Stimulated activated naive B cell treated with anti-CD40 and anti-IgM and Interleukin-4, amounts not matched to agents 10 μg/mL and 1 μg/mL and 100 μg/mL, for 72 hours (primary cell): ENCODE results near the gene GSTA4.
"Not testable (repeated sequence)": the region's sequence is repeated elsewhere in the genome, so short reads cannot be mapped to it uniquely, and the experiment has no call there.

Experiments
- ATAC-seq, 2 donors: fragments of 150-1000 bp; cut with Tn5 transposase; replicated peaks; 2 replicates each; pipeline ENCODE4 v1.10.0; 2021; ENCODE audit warnings: moderate library complexity in 1 of 2
- DNase-seq: peaks from one replicate; pipeline ENCODE4 v3.0.0; 2021
- H3K27ac Mint-ChIP-seq: one replicate; pipeline ENCODE4 v1.8.0; 2022; ENCODE audit warnings: mild to moderate bottlenecking, mixed read lengths
- H3K27me3 Mint-ChIP-seq, 2 donors: one replicate each; pipeline ENCODE4 v1.8.0; 2022; ENCODE audit warnings: mixed read lengths in 2 of 2
- H3K36me3 Mint-ChIP-seq, 2 donors: one replicate each; pipeline ENCODE4 v1.8.0; 2022; ENCODE audit warnings: mixed read lengths in 2 of 2, mild to moderate bottlenecking in 1 of 2
- H3K4me1 Mint-ChIP-seq, 2 donors: one replicate each; pipeline ENCODE4 v1.8.0; 2022; ENCODE audit warnings: mixed read lengths in 2 of 2, mild to moderate bottlenecking in 1 of 2
- H3K4me3 Mint-ChIP-seq, 2 donors: one replicate each; pipeline ENCODE4 v1.8.0; 2022; ENCODE audit warnings: mild to moderate bottlenecking in 2 of 2, mixed read lengths in 2 of 2, moderate library complexity in 1 of 2
- H3K9me3 Mint-ChIP-seq, 2 donors: one replicate each; pipeline ENCODE4 v1.8.0; 2022; ENCODE audit warnings: mixed read lengths in 2 of 2, mild to moderate bottlenecking in 1 of 2

Gene GSTA4

DNA sequence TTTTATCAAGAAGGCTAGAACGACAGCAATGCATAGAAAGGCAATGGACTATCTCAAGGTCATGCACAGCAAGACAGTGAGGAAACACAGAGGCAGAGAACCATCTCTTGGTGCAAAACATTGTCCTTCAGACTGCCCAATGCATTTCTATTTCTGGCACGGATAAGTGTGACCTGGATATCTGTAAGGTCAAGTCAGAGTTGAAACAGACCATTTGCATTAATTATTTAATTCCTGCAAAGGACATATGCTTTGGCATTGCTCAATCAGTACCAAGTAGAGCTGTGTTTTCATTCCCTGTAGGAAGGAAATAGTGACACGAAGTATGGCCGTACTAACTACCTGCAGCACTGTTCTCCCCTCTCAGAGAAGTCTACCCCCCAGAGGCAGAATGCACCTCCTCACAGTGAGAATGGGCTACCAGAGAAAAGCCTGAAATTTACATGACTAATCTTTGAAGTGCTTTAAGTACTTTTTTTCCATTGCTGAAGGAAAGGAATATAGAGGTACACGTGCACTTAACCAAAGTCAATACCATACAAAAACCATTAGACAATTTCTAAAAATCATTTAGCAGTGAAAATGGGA, 32.1 kb upstream of the GSTA4 start:
- Mint-ChIP-seq H3K9me3 (no peaks in the 10 kb centered on the region), H3K36me3 (peaks cover 10 to 18% of the 10 kb centered on the region in 2 donors), H3K4me3 (no peak overlapping the region), H3K27me3 (no peaks in the 10 kb centered on the region), H3K27ac (no peak overlapping the region), H3K4me1 (peaks cover 0 to 2% of the 10 kb centered on the region in 2 donors)
- ATAC-seq: no peak
- DNase-seq: no peak

DNA sequence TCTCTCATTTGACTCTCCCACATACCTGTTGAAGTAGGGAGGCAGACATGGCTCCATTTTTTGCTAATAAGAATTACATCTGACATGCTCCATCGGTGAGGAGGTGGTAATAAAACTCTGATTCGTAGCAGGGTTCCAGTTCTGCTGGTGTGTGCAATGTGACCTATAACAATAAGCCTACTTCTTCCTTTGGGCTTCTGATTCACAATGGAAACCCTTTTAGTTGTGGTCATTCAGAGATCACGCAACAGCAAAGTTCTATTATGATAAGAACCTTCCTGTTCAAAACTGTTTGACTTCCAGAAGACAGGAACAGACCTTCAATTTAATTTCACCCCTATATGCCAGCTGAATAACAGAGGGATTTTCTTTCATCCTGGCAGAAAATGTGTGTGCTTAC, 31.4 kb upstream of the GSTA4 start:
- Mint-ChIP-seq H3K27ac (no peak overlapping the region), H3K9me3 (no peaks in the 10 kb centered on the region), H3K4me3 (no peak overlapping the region), H3K36me3 (peaks cover 10 to 18% of the 10 kb centered on the region in 2 donors), H3K27me3 (no peaks in the 10 kb centered on the region), H3K4me1 (peaks cover 0 to 2% of the 10 kb centered on the region in 2 donors)
- ATAC-seq: no peak
- DNase-seq: no peak

DNA sequence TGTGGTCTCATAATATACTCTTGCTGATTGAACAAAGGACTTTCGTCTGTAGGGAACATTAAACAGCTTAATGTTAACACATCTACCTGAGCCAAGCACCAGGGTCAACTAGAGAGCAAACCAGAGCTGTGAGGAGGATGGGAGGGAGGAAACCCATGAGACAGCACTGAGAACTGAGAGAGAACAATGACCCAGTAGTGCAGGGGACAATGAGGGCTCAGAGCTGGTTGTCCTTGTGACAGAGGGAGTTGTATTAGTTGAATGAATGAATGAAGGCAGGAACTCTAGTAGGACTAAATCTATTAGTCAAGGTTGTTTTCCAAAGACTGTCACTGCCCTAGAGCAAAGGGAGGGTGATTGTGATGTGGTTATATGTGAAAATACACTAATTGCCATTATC, 28.2 kb upstream of the GSTA4 start:
- Mint-ChIP-seq H3K4me1 (peaks cover 0 to 2% of the 10 kb centered on the region in 2 donors), H3K27me3 (no peaks in the 10 kb centered on the region), H3K36me3 (peaks cover 9 to 16% of the 10 kb centered on the region in 2 donors), H3K27ac (no peak overlapping the region), H3K9me3 (no peaks in the 10 kb centered on the region), H3K4me3 (no peak overlapping the region)
- DNase-seq (no peak), ATAC-seq (no peak)

DNA sequence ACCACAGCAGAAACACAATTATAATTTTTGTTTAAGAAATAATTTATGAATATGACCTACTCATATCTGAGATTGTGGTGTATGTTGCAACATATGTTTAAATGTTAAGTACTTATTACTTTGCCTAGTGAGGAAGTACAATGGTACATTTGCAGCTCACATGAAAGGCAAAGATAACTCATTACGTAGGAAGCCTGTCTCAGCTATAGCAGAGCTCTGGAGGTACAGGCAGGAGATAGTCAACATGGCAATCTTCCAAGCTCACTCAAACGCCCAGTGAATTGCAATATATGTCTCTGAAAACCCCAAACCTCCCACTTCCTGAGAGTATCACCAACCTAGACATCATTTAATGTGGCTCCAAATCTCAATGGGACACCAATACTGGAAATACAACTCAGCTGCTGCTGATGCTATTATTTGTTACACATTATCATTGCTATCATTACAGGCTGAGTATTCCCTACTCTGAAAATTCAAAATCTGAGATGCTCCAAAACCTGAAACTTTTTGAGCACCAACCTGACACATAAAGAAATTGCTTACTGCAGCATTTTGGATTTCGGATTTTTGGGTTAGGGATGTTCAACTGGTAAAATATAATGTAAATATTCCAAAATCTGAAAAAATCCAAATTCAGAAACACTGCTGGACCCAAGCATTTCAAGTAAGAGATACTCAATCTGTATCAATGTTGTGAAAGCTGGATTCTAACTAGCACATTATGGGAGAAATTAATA, 25.1 kb upstream of the GSTA4 start:
- Mint-ChIP-seq H3K27me3 (no peaks in the 10 kb centered on the region), H3K27ac (no peak overlapping the region), H3K9me3 (no peaks in the 10 kb centered on the region), H3K36me3 (peaks cover 14 to 20% of the 10 kb centered on the region in 2 donors), H3K4me1 (peaks cover 0 to 2% of the 10 kb centered on the region in 2 donors), H3K4me3 (no peak overlapping the region)
- ATAC-seq (no peak), DNase-seq (no peak)

DNA sequence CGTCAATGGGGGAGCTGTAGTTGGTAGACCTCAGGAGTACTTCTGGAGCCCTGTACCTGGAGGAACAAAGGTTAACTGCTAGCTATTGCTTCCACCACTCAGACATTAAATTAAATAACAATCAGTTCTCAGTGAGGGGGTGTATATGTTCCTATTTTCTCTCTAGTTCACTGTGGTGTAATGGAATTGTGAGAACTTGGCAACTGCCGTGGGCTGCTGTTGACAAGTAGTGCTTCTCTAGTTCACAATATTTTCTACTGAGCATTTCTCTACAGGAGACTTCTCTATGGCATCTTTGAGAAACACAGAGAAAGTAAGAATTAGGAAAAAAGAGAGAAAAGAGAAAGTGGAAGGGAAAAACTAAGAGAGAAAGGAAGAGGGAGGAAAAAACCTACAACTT, 23.4 kb upstream of the GSTA4 start:
- Mint-ChIP-seq H3K27me3 (no peaks in the 10 kb centered on the region), H3K4me3 (no peak overlapping the region), H3K36me3 (peaks cover 17 to 26% of the 10 kb centered on the region in 2 donors), H3K4me1 (peaks cover 0 to 2% of the 10 kb centered on the region in 2 donors), H3K27ac (no peak overlapping the region), H3K9me3 (no peaks in the 10 kb centered on the region)
- no peak for ATAC-seq
- DNase-seq: no peak

DNA sequence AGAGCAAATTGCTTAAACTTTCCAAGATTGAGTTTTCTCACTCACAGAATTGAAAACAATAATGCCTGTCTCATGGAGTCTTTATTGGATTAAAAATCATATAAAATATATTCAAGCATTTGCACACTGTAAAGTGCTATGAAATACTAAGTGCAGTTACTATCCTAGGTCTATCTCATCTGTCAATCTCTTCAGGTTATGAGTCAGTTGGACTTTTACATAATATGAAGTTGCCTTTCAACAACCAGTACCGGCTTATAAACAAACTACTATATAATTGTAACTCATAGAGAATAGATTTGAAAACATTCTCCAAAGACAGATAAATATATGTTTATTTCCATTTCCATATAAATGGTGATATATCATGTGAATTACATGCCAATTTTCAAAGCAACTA, 20.4 kb upstream of the GSTA4 start:
- no peaks in the 10 kb centered on the region for H3K27me3 Mint-ChIP-seq
- no peaks in the 10 kb centered on the region for H3K4me1 Mint-ChIP-seq
- ATAC-seq: no peak

DNA sequence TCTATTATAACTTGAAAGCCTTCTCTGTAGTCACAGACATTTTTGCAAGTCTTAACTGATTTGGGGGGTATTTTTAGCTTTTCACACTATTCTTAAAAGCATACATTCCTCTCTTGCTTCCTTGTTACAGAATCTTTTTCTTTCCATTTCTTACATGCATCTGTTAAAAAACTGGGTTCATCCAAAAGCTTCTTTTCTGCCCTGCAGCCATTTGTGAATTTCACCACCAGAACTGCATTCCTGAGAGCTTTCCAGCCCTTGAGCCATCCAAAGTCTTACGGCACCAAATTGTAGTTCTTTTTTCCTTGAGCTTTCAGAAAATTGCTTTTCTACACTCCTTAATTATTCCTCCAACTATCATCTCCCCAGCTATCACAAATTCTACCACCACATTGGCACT, 19.7 kb upstream of the GSTA4 start:
- no peak for DNase-seq
- Mint-ChIP-seq H3K4me3 (no peak overlapping the region), H3K9me3 (no peaks in the 10 kb centered on the region), H3K27me3 (no peaks in the 10 kb centered on the region), H3K4me1 (no peaks in the 10 kb centered on the region), H3K36me3 (peaks cover 21 to 41% of the 10 kb centered on the region in 2 donors), H3K27ac (no peak overlapping the region)
- ATAC-seq: no peak

More for the DNA sequence above, 20.4 kb upstream of the GSTA4 start:
- Mint-ChIP-seq H3K9me3 (no peaks in the 10 kb centered on the region), H3K4me3 (no peak overlapping the region), H3K36me3 (peaks cover 15 to 33% of the 10 kb centered on the region in 2 donors), H3K27ac (no peak overlapping the region)
- no peak for DNase-seq

DNA sequence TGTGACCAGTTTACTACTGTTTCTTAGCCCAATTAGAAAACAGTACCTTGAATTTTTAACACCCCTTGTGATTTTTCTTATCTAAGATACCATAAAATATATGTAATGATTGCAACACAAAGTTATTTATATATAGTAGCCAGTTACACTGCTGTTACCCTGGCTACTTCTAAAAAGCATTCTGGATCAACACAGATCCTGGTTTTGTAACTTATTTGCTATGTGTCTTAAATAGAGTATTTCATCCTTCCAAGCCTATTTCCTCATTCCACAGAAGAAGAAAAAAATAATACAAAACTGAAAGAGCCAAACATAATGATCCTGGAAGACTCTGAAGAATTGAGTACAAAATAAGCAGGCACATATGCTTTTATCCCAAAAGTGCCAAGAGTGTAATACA, 19.0 kb upstream of the GSTA4 start:
- Mint-ChIP-seq H3K27ac (no peak overlapping the region), H3K4me3 (no peak overlapping the region), H3K4me1 (no peaks in the 10 kb centered on the region), H3K9me3 (no peaks in the 10 kb centered on the region), H3K27me3 (no peaks in the 10 kb centered on the region), H3K36me3 (peaks cover 22 to 42% of the 10 kb centered on the region in 2 donors)
- DNase-seq (no peak), ATAC-seq (no peak)

DNA sequence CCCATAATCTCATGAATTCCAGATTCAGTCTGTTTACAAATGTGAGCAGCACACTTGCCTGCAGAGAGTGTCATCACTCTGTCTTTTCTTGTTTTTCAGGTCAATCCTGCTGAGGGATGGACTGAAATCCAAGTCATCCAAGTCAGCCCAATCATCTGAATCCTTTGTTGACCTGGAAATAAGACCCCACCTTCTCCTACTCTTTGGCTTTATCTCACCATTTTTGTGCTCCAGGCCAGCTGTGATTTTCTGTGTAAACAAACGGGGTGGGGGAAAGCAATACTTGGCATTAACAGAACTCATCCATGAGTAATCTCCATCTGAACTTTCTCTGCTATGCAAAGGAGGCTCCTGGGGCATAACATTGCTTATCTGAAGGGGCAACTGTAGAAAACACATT, 16.9 kb upstream of the GSTA4 start:
- H3K9me3 Mint-ChIP-seq: no peaks in the 10 kb centered on the region
- H3K4me3 Mint-ChIP-seq: no peak overlapping the region
- no peaks in the 10 kb centered on the region for H3K4me1 Mint-ChIP-seq
- H3K27ac Mint-ChIP-seq: no peak overlapping the region
- no peaks in the 10 kb centered on the region for H3K27me3 Mint-ChIP-seq
- ATAC-seq (no peak), DNase-seq (no peak)
- peaks cover 17 to 38% of the 10 kb centered on the region in 2 donors for H3K36me3 Mint-ChIP-seq

DNA sequence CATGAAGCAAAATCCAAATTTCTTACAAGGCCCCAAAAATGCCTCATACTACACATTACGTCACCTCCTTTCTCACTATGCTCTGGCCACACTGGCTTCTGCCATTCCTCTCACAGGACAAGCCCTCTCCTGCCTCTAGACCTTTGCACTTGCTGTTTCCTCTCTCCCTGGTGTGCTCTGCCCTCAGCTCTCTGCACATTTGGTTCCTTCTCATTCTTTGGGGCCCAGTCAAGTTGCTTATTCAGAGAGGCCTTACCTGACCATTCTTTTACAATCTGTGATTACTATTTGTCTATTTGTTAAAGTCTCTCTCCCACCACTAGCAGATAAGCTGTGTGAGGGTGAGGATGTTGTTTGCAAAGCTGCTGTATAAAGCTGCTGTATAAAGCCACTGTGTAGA, 15.4 kb upstream of the GSTA4 start:
- Mint-ChIP-seq H3K4me3 (no peak overlapping the region), H3K9me3 (no peaks in the 10 kb centered on the region), H3K27ac (no peak overlapping the region), H3K36me3 (peaks cover 19 to 41% of the 10 kb centered on the region in 2 donors), H3K27me3 (no peaks in the 10 kb centered on the region), H3K4me1 (no peaks in the 10 kb centered on the region)
- no peak for ATAC-seq
- DNase-seq: no peak

DNA sequence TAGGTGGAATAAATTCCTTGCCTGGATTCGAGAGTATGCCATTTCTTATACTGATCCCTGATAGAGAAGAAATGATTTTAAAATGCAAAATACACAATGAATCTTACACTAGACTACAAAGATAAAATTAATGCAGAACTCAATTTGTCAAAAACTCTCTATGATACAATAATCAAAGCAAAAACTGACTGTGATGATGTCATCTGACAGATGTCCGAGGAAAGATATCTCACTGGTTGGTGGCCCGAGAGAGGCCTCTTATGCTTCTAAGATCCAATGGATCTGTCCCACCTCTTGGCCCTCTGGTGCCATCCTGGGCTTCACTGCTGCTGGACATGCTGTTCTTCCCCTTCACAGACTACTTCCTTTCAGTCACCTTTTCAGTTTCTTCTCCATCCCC, 14.4 kb upstream of the GSTA4 start:
- Mint-ChIP-seq H3K4me3 (no peak overlapping the region), H3K9me3 (no peaks in the 10 kb centered on the region), H3K27me3 (no peaks in the 10 kb centered on the region), H3K4me1 (no peaks in the 10 kb centered on the region), H3K36me3 (peaks cover 21 to 39% of the 10 kb centered on the region in 2 donors), H3K27ac (no peak overlapping the region)
- DNase-seq: no peak
- no peak for ATAC-seq

DNA sequence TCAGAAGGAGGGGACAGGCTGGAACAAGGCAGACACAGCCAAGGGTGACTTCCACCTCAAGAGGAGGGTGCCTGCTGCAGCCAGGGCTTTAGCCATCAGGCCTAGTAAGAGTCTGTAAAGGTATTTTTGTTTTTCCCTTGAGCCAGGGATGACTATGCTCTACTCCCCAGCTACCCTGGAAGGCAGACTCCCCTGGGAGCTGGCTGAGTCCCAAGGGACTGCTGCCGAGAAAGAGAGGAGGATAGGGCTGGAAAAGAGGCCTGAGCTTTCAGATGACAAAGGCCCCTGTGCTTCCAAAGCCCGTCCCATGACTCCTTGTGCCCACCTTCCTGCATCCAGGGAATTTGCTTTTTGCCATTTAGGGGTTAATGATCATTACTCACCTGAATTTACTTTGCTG, 14.0 kb upstream of the GSTA4 start:
- no peak overlapping the region for H3K4me3 Mint-ChIP-seq
- H3K9me3 Mint-ChIP-seq: no peaks in the 10 kb centered on the region
- no peaks in the 10 kb centered on the region for H3K4me1 Mint-ChIP-seq
- no peak for ATAC-seq
- H3K27ac Mint-ChIP-seq: no peak overlapping the region
- H3K36me3 Mint-ChIP-seq: peaks cover 21 to 39% of the 10 kb centered on the region in 2 donors
- no peak for DNase-seq
- no peaks in the 10 kb centered on the region for H3K27me3 Mint-ChIP-seq

DNA sequence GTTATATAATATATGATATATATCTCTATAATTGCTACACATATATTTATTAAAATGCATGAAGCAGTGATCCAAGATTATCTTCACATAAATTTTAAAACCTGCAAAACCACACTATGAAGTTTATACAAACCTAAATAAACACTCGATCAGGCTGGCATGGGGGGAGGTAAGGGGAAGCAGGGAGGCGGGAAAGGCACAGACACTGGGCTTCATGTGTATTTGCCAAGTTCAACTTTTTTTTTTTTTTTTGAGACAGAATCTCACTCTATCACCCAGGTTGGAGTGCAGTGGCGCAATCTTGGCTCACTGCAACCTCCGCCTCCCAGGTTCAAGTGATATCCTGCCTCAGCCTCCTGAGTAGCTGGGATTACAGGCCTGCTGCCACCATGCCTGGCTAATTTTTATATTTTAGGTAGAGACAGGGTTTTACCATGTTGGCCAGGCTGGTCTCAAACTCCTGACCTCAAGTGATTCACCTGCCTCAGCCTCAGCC, 13.2 kb upstream of the GSTA4 start:
- H3K4me3 Mint-ChIP-seq, DNase-seq, H3K9me3 Mint-ChIP-seq, H3K27me3 Mint-ChIP-seq, H3K27ac Mint-ChIP-seq, H3K4me1 Mint-ChIP-seq, ATAC-seq: not testable (repeated sequence)
- peaks cover 18 to 34% of the 10 kb centered on the region in 2 donors for H3K36me3 Mint-ChIP-seq

DNA sequence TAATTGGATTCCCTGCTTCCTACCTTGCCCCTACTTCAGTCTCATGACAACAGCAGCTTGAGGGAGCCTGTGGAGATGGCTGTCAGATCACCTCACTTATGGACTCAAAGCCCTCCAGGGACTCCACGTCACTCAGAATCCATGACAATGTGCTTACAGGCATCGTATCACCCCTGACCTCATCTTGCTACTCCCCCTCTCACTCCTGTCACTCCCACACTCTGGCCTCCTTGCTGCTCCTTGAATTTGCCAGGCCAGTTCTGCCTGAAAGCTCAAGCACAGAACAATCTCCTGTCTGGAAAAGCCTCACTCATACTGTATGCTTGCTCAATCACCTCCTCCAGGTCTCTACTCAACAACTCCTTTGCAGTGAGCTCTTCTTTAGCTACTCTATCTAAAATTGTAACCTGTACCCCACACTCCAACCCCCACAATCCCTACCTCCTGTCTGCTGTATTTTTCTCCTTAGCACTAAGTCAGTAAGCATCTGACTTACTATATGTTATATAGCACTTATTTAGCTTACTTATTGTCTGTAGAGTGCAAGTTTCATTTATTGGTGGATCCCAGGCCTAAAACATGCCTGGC, 10.7 kb upstream of the GSTA4 start:
- Mint-ChIP-seq H3K4me3 (no peak overlapping the region), H3K27ac (no peak overlapping the region), H3K4me1 (no peaks in the 10 kb centered on the region), H3K36me3 (peaks cover 18 to 27% of the 10 kb centered on the region in 2 donors), H3K9me3 (no peaks in the 10 kb centered on the region), H3K27me3 (no peaks in the 10 kb centered on the region)
- DNase-seq: no peak
- no peak for ATAC-seq

DNA sequence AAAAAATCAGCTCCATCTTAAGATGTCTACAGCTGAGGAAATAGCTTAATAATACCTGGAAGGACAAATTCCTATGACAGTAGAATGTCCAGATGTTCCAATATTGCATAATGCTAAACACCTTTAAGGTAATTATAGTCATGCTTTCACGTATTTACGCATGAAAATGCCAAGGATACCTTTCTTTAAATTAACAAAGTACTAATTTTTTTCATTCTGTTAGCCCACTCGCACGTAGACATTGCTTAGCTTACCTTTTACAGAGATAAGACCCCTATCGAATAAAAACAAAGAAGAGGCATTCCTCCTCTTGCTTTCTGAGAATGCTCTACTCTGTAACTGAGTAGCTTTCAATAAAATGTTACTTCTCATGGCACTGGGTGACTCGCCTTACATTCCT, 4.4 kb upstream of the GSTA4 start:
- Mint-ChIP-seq H3K27ac (no peak overlapping the region), H3K27me3 (peaks cover 0 to 5% of the 10 kb centered on the region in 2 donors), H3K9me3 (no peaks in the 10 kb centered on the region), H3K36me3 (peaks cover 0 to 7% of the 10 kb centered on the region in 2 donors), H3K4me3 (no peak overlapping the region), H3K4me1 (peaks cover 15 to 23% of the 10 kb centered on the region in 2 donors)
- ATAC-seq: no peak
- no peak for DNase-seq
